ENCODE data around the gene GOLGA6A.

GRCh38 chr15:74130849-74131627, 48.7 kb upstream of the GOLGA6A start:
- TF ChIP-seq SP1 (IDR thresholded peaks at IDR 0.05) (no peak), SP1 (CRISPR knock-in tag; IDR thresholded peaks at IDR 0.05) (no peak)
- TF ChIP-seq, protein P1, sequence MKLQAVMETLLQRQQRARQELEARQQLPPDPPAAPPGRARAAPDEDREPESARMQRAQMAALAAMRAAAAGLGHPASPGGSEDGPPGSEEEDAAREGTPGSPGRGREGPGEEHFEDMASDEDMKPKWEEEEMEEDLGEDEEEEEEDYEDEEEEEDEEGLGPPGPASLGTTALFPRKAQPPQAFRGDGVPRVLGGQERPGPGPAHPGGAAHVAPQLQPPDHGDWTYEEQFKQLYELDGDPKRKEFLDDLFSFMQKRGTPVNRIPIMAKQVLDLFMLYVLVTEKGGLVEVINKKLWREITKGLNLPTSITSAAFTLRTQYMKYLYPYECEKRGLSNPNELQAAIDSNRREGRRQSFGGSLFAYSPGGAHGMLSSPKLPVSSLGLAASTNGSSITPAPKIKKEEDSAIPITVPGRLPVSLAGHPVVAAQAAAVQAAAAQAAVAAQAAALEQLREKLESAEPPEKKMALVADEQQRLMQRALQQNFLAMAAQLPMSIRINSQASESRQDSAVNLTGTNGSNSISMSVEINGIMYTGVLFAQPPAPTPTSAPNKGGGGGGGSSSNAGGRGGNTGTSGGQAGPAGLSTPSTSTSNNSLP (IDR thresholded peaks at IDR 0.05; ENCODE audit: low read depth, low read length) = no peak

Measured in HepG2 (cell line).